Measurements from ENCODE around the gene FOXB1. TPM values are rescaled to one million over a fixed set of nuclear protein-coding genes. Genes with fewer than 3 reads are reported as not detected.

FOXB1 gene
- total and polyA plus RNA-seq, 7 donors: not detected

DNA sequence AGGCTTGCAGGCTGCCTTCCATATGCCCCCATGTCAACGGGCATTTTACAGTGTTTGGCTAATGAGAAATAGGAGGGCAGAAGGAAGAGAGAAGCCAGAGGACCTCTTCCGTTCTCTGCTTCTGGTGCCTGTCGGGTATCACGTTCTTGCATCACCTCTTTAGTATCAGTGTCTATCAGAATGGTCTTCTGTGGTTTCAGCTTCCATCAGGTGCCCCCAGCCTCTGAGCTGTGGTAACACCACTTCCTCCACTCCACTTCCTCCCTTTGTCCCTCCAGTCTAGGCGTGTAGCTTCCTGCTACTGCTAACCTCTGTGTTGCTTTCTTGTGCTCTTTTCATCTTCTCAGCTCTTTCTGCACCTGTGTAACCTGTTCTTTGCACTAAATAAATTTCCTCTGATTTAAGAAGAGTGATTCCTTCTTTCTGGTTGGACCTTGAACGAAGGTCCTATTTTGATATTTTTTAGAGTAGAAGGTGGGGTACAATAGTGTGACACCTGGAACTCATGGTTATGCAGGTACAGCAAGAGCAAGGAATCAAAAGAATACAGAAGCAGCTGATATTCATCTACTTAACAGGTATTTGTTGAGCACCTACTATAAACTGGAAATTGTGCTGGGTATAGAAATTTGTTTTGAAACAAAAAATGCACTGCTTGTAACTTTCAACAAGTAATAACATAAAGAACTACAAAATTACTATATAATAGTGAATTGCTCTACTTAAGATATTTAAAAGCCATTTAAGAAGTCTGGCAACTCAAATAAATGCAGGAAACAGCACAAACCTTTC, 27.4 kb upstream of the FOXB1 start:
- TF ChIP-seq, protein P1, sequence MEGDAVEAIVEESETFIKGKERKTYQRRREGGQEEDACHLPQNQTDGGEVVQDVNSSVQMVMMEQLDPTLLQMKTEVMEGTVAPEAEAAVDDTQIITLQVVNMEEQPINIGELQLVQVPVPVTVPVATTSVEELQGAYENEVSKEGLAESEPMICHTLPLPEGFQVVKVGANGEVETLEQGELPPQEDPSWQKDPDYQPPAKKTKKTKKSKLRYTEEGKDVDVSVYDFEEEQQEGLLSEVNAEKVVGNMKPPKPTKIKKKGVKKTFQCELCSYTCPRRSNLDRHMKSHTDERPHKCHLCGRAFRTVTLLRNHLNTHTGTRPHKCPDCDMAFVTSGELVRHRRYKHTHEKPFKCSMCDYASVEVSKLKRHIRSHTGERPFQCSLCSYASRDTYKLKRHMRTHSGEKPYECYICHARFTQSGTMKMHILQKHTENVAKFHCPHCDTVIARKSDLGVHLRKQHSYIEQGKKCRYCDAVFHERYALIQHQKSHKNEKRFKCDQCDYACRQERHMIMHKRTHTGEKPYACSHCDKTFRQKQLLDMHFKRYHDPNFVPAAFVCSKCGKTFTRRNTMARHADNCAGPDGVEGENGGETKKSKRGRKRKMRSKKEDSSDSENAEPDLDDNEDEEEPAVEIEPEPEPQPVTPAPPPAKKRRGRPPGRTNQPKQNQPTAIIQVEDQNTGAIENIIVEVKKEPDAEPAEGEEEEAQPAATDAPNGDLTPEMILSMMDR (IDR thresholded peaks at IDR 0.05): no peak
- H3K27me3 ChIP-seq (ENCODE audit: insufficient read depth in 3 of 3, low read length in 2 of 3): peaks cover 2 to 12% (median 3%) of the 10 kb centered on the region in 3 donors
- no peaks in the 10 kb centered on the region for H3K36me3 ChIP-seq (ENCODE audit: insufficient read depth in 1 of 2, low read depth in 1 of 2)
- no peaks in the 10 kb centered on the region for H3K4me1 ChIP-seq
- no peak overlapping the region for H3K27ac ChIP-seq
- no peak for DNase-seq
- intact Hi-C loops (cut with DNase I): no loop called here
- WGBS, 3 donors: 65 to 74% (median 69%) methylated on average over 6 of the region's 6 CpGs
- no peak overlapping the region for H3K4me3 ChIP-seq
- ATAC-seq: no peak
- H3K9me3 ChIP-seq: no peaks in the 10 kb centered on the region

DNA sequence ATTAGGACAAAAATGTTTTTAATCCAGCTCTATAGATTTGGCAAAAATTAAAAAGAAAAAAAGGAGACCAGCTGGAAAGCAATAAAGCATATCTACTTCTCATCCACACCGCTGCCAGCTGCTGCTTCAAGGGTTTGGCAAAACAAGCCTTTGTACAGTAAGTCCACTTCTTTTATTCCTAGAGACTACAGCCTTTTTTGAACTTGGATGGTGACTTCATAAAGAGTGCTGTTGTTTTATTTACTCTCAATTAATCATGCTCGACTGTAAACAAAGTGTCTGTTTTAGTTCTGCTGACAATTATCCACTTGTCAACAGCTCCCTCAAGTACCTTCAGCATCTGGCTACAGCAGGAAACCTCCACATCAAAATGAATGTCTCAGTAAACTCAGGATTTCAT, 12.3 kb upstream of the FOXB1 start:
- Histone ChIP-seq H3K4me3 (no peak overlapping the region), H3K27ac (no peak overlapping the region), H3K9me3 (no peaks in the 10 kb centered on the region), H3K4me1 (no peaks in the 10 kb centered on the region), H3K27me3 (ENCODE audit: insufficient read depth in 3 of 3, low read length in 2 of 3) (peaks cover 2 to 85% (median 28%) of the 10 kb centered on the region in 3 donors), H3K36me3 (ENCODE audit: insufficient read depth in 1 of 2, low read depth in 1 of 2) (no peaks in the 10 kb centered on the region)
- WGBS, 3 donors: 37 to 42% (median 38%) methylated on average over 2 of the region's 2 CpGs
- DNase-seq: no peak
- intact Hi-C loops (cut with DNase I): no loop called here
- TF ChIP-seq, protein P1 (IDR thresholded peaks at IDR 0.05): no peak
- ATAC-seq: no peak

DNA sequence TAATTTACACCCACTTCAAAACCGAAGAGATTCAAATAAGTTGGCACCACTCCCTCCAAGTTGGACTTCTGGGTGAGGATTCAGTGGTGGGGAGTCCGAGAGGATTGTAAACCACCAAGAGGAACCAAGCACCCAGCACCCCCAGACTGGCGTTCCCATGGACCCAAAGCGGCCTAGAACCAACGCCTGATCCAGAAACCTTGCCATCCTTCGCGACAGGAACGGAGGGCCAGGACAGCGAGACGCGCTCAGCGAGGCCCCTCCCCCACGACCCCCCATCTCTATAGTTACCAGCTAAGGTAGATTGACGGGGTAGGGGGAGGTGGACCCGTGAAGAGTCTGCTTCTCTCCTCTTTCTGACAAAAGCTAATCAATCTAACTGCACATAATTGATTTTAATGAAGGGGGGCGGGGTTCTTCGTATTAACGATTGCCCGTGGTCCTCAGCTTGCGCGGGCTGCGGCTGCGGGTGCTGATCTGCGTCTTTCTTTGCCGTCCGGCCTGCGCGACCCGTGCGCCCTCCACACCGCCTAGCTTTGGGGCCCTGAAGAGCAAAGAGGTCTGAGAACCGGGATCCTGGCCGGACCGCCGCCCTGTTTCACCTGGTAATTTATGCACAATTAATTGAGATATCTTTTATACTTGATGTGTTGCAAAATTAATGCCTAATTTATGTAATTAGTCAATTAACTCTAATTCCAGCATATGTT, 10.9 kb upstream of the FOXB1 start:
- ATAC-seq (no peak), DNase-seq (no peak)
- no peak overlapping the region for H3K4me3 ChIP-seq
- no peak overlapping the region for H3K27ac ChIP-seq
- H3K9me3 ChIP-seq: no peaks in the 10 kb centered on the region
- WGBS, 3 donors: 31 to 41% (median 40%) methylated on average over 35 of the region's 35 CpGs
- H3K27me3 ChIP-seq (ENCODE audit: insufficient read depth in 3 of 3, low read length in 2 of 3): peaks cover 2 to 90% (median 34%) of the 10 kb centered on the region in 3 donors
- no peaks in the 10 kb centered on the region for H3K36me3 ChIP-seq (ENCODE audit: insufficient read depth in 1 of 2, low read depth in 1 of 2)
- TF ChIP-seq, protein P1 (IDR thresholded peaks at IDR 0.05): no peak
- no peaks in the 10 kb centered on the region for H3K4me1 ChIP-seq
- intact Hi-C loops (cut with DNase I): no loop called here

DNA sequence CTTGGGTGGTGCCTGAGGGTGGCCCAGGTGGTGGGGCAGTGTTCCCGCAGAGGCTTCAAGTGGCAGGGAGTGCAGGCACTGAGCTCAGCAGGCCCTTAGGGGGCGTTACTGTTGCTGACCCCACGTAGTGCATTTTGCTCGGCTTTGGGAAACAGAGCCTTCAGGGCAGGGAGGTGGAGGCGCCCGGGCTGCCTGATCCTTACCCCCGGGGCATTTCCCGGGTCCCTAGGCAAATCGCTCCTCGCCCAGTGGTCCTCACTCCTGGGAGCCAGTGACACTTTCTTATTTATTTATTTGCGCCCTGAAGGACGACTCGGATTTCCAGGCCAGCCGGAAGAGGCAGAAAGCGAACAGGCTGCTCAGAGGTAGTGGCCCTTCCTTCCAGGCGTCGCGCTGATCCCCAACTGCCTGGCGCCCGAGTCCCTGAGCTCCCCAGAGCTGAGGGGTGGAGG, 10.1 kb upstream of the FOXB1 start:
- DNase-seq: no peak
- 2 to 6% (median 3%) methylated on average over 20 of the region's 20 CpGs for WGBS, 3 donors
- Histone ChIP-seq H3K9me3 (no peaks in the 10 kb centered on the region), H3K27me3 (ENCODE audit: insufficient read depth in 3 of 3, low read length in 2 of 3) (peaks cover 2 to 95% (median 39%) of the 10 kb centered on the region in 3 donors), H3K27ac (no peak overlapping the region), H3K4me1 (no peaks in the 10 kb centered on the region), H3K36me3 (ENCODE audit: insufficient read depth in 1 of 2, low read depth in 1 of 2) (no peaks in the 10 kb centered on the region), H3K4me3 (no peak overlapping the region)
- ATAC-seq: no peak
- intact Hi-C loops (cut with DNase I): no loop called here
- TF ChIP-seq, protein P1 (IDR thresholded peaks at IDR 0.05): no peak
